Liver (tissue), 9 donors: ENCODE data around the gene RASD2. TPM values are rescaled to one million over a fixed set of nuclear protein-coding genes. Genes with fewer than 3 reads are reported as not detected.

Experiments
- DNase-seq: peaks from one replicate; pipeline ENCODE4 v3.0.0-alpha.2; 2017; ENCODE audit warnings: low spot score
- H3K27ac ChIP-seq, 2 donors: one replicate each; pipeline ENCODE4 v1.7.0; 2013; ENCODE audit warnings: inconsistent platforms in 2 of 2, low read length in 2 of 2, control low read depth in 1 of 2, low read depth in 1 of 2, mild to moderate bottlenecking in 1 of 2
- H3K27me3 ChIP-seq, 4 donors: one replicate each; pipeline versions ENCODE4 v1.6.1 to v1.7.0; 2013; ENCODE audit warnings: low read length in 3 of 4, inconsistent platforms in 1 of 4, mild to moderate bottlenecking in 1 of 4, moderate library complexity in 1 of 4; ENCODE audit not compliant: control insufficient read depth in 4 of 4, insufficient read depth in 4 of 4
- H3K36me3 ChIP-seq, 4 donors: one replicate each; pipeline versions ENCODE4 v1.6.1 to v1.7.0; 2013; ENCODE audit warnings: low read length in 3 of 4, mild to moderate bottlenecking in 3 of 4, low read depth in 1 of 4, moderate library complexity in 1 of 4; ENCODE audit not compliant: control insufficient read depth in 4 of 4, insufficient read depth in 3 of 4
- H3K4me1 ChIP-seq, 4 donors: one replicate each; pipeline versions ENCODE4 v1.6.1 to v1.7.0; 2013; ENCODE audit warnings: low read length in 3 of 4, mild to moderate bottlenecking in 3 of 4, moderate library complexity in 1 of 4; ENCODE audit not compliant: control insufficient read depth in 4 of 4, insufficient read depth in 4 of 4
- H3K4me3 ChIP-seq, 3 donors: one replicate each; pipeline versions ENCODE4 v1.6.1 to v1.7.0; 2013; ENCODE audit warnings: low read length in 3 of 3, control low read depth in 1 of 3, low read depth in 1 of 3, mild to moderate bottlenecking in 1 of 3
- H3K9ac ChIP-seq, 2 donors: one replicate each; pipeline ENCODE4 v1.7.0; 2013; ENCODE audit warnings: low read length in 2 of 2, mild to moderate bottlenecking in 2 of 2, moderate library complexity in 2 of 2, control low read depth in 1 of 2, low read depth in 1 of 2
- H3K9me3 ChIP-seq, 4 donors: one replicate each; pipeline versions ENCODE4 v1.6.1 to v1.7.0; 2013; ENCODE audit warnings: low read length in 3 of 4; ENCODE audit not compliant: control insufficient read depth in 4 of 4
- FOXA1 ChIP-seq: IDR thresholded peaks from 2 replicates; pipeline ENCODE4 v1.6.1; 2016; ENCODE audit warnings: antibody characterized with exemption
- FOXA2 ChIP-seq: IDR thresholded peaks from 2 replicates; pipeline ENCODE4 v1.6.1; 2016; ENCODE audit warnings: antibody characterized with exemption
- GABPA ChIP-seq, 2 donors: IDR thresholded peaks in 1 of 2; conservative IDR thresholded peaks in 1 of 2; 2 replicates each; pipeline ENCODE4 v1.6.1; 2016; ENCODE audit warnings: antibody characterized with exemption in 2 of 2, mild to moderate bottlenecking in 1 of 2, moderate library complexity in 1 of 2
- HNF4G ChIP-seq: IDR thresholded peaks from 2 replicates; pipeline ENCODE4 v1.6.1; 2016; ENCODE audit warnings: antibody characterized with exemption
- JUND ChIP-seq, 2 donors: IDR thresholded peaks; 2 replicates each; pipeline ENCODE4 v1.6.1; 2016; ENCODE audit warnings: antibody characterized with exemption in 2 of 2
- NR2F2 ChIP-seq: IDR thresholded peaks from 2 replicates; pipeline ENCODE4 v1.6.1; 2016; ENCODE audit warnings: antibody characterized with exemption
- RXRA ChIP-seq, 2 donors: IDR thresholded peaks; 2 replicates each; pipeline ENCODE4 v1.6.1; 2017 to 2018; ENCODE audit warnings: antibody characterized with exemption in 2 of 2, mild to moderate bottlenecking in 1 of 2
- TAF1 ChIP-seq: conservative IDR thresholded peaks from 2 replicates; pipeline ENCODE4 v1.6.1; 2016; ENCODE audit warnings: antibody characterized with exemption, mild to moderate bottlenecking
- YY1 ChIP-seq: IDR thresholded peaks from 2 replicates; pipeline ENCODE4 v1.6.1; 2016; ENCODE audit warnings: antibody characterized with exemption, mild to moderate bottlenecking
- WGBS: extraction: QIAGEN DNeasy Blood & Tissue Kit; methylation state at CpG from one replicate; pipeline ENCODE4 v1.1.7; 2013; 5-methylcytosine and 5-hydroxymethylcytosine counted together
- polyA plus RNA-seq, 2 donors: library from polyadenylated mRNA; stranded (reverse) in 1 of 2; unstranded in 1 of 2; fragments of 200-250 nt in 1 of 2; fragments of >200 nt in 1 of 2; fragmentation: Nextera tagmentation in 1 of 2; extraction: Ambion mirVana in 1 of 2; gene quantifications; one replicate each; pipeline versions ENCODE4 v1.2.1 to v1.2.3, GENCODE V29; 2013 to 2015
- total RNA-seq, 2 donors: library from RNA; depleted of rRNA; stranded (reverse); fragments of >200 nt; gene quantifications; one replicate each; pipeline ENCODE4 v1.2.3, GENCODE V29; 2014
- TF ChIP-seq, protein P1 (sequence below): IDR thresholded peaks from 2 replicates; pipeline ENCODE4 v1.6.1; 2016; ENCODE audit warnings: antibody characterized with exemption, mild to moderate bottlenecking
- TF ChIP-seq, protein P2 (sequence below): IDR thresholded peaks from 2 replicates; pipeline ENCODE4 v1.6.1; 2016; ENCODE audit warnings: antibody characterized with exemption
- TF ChIP-seq, protein P3 (sequence below): IDR thresholded peaks from 2 replicates; pipeline ENCODE4 v1.6.1; 2016; ENCODE audit warnings: antibody characterized with exemption
- TF ChIP-seq, protein P4 (sequence below): fragments of 150-350 bp; IDR thresholded peaks from 2 replicates; pipeline ENCODE4 v1.5.1; 2017; ENCODE audit warnings: improper control_type of control experiment, low read depth, low read length; ENCODE audit not compliant: missing input control
- donor health status: healthy.
- donor health status: healthy.
- donor health status: healthy.
- donor health status: healthy.
- donor health status: healthy.

The RASD2 gene
- total and polyA plus RNA-seq, 4 donors, result under 0.01 to 0.05 TPM; not detected in 2

DNA sequence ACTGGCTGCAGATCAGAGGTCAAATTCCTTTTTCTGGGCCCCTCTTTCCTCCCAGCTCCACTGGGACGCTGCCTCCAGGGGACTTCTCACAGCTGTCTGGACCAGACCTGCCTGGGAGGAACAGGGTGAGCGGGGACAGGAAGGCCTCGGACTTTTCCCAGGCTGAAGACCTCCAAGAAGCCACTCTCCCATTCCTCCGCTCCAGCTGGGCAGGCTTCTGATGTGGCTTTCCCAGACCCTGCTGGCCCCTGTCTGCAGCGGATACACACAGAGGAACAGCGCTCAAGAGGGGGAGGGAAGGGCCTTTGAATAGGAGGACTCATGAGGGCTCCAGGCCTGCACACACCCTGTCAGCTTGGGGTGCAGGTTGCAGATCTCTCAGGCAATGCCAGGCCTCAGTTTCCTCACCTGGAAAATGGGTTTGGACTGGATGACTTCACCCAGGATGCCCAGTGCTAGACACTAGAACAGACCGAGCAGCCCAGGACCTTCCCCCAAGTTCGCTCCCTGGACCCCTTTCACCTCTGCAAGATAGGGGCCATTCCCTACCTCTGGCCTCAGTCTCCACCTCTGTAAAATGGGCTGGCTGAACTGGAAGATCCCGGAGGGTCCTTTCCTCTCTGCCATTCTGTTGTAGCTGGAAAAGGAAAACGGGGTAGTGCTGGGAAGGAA lies 39.9 kb downstream of the RASD2 start:
- no peaks in the 10 kb centered on the region for H3K4me1 ChIP-seq
- no peaks in the 10 kb centered on the region for H3K36me3 ChIP-seq
- no peak overlapping the region for H3K9ac ChIP-seq
- no peak overlapping the region for H3K27ac ChIP-seq
- TF ChIP-seq FOXA2 (no peak), FOXA1 (no peak), TAF1 (no peak), JUND (IDR thresholded peaks at IDR 0.05) (no peak), HNF4G (no peak), NR2F2 (no peak), RXRA (IDR thresholded peaks at IDR 0.05) (no peak), GABPA (IDR thresholded peaks at IDR 0.05 in 1 of 2, conservative IDR thresholded peaks at IDR 0.05 in 1 of 2) (no peak)
- TF ChIP-seq, protein P1, sequence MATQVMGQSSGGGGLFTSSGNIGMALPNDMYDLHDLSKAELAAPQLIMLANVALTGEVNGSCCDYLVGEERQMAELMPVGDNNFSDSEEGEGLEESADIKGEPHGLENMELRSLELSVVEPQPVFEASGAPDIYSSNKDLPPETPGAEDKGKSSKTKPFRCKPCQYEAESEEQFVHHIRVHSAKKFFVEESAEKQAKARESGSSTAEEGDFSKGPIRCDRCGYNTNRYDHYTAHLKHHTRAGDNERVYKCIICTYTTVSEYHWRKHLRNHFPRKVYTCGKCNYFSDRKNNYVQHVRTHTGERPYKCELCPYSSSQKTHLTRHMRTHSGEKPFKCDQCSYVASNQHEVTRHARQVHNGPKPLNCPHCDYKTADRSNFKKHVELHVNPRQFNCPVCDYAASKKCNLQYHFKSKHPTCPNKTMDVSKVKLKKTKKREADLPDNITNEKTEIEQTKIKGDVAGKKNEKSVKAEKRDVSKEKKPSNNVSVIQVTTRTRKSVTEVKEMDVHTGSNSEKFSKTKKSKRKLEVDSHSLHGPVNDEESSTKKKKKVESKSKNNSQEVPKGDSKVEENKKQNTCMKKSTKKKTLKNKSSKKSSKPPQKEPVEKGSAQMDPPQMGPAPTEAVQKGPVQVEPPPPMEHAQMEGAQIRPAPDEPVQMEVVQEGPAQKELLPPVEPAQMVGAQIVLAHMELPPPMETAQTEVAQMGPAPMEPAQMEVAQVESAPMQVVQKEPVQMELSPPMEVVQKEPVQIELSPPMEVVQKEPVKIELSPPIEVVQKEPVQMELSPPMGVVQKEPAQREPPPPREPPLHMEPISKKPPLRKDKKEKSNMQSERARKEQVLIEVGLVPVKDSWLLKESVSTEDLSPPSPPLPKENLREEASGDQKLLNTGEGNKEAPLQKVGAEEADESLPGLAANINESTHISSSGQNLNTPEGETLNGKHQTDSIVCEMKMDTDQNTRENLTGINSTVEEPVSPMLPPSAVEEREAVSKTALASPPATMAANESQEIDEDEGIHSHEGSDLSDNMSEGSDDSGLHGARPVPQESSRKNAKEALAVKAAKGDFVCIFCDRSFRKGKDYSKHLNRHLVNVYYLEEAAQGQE, result no peak
- TF ChIP-seq, protein P2, sequence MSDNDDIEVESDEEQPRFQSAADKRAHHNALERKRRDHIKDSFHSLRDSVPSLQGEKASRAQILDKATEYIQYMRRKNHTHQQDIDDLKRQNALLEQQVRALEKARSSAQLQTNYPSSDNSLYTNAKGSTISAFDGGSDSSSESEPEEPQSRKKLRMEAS, result no peak
- TF ChIP-seq, protein P3, sequence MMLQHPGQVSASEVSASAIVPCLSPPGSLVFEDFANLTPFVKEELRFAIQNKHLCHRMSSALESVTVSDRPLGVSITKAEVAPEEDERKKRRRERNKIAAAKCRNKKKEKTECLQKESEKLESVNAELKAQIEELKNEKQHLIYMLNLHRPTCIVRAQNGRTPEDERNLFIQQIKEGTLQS, result no peak
- TF ChIP-seq, protein P4, sequence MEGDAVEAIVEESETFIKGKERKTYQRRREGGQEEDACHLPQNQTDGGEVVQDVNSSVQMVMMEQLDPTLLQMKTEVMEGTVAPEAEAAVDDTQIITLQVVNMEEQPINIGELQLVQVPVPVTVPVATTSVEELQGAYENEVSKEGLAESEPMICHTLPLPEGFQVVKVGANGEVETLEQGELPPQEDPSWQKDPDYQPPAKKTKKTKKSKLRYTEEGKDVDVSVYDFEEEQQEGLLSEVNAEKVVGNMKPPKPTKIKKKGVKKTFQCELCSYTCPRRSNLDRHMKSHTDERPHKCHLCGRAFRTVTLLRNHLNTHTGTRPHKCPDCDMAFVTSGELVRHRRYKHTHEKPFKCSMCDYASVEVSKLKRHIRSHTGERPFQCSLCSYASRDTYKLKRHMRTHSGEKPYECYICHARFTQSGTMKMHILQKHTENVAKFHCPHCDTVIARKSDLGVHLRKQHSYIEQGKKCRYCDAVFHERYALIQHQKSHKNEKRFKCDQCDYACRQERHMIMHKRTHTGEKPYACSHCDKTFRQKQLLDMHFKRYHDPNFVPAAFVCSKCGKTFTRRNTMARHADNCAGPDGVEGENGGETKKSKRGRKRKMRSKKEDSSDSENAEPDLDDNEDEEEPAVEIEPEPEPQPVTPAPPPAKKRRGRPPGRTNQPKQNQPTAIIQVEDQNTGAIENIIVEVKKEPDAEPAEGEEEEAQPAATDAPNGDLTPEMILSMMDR, result no peak
- WGBS, result 85% methylated on average over 10 of the region's 10 CpGs
- H3K4me3 ChIP-seq, result no peak overlapping the region
- H3K27me3 ChIP-seq, result no peaks in the 10 kb centered on the region
- no peaks in the 10 kb centered on the region for H3K9me3 ChIP-seq
- no peak for DNase-seq

DNA sequence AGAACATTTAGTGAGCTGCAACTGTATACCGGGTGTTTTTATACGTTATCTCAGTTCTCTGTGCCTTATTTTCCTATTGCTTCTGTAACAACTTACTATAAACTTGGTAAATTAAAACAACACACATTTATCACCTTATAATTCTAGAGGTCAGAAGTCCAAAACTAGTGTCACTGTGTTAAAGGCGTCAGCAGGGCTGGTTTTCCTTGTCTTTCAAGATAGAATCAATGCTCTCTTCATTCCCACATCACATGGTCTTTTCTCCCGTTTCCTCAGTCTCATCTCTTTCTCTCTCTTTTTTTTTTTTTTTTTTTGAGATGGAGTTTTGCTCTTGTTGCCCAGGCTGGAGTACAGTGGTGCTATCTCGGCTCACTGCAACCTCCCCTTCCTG lies 40.4 kb downstream of the RASD2 start:
- TF ChIP-seq YY1 (no peak), NR2F2 (no peak)
- TF ChIP-seq, protein P4, result no peak
- WGBS, result 82% methylated on average over 5 of the region's 5 CpGs

More for the DNA sequence above, 40.4 kb downstream of the RASD2 start:
- H3K27ac ChIP-seq, result no peak overlapping the region
- H3K4me3 ChIP-seq, result no peak overlapping the region
- H3K4me1 ChIP-seq, result no peaks in the 10 kb centered on the region
- no peak overlapping the region for H3K9ac ChIP-seq
- DNase-seq, result no peak
- H3K27me3 ChIP-seq, result no peaks in the 10 kb centered on the region
- H3K36me3 ChIP-seq, result no peaks in the 10 kb centered on the region
- H3K9me3 ChIP-seq, result no peaks in the 10 kb centered on the region
